Endothelial cell of umbilical vein (primary cell): ENCODE results near the gene NPHP3. TPM values are rescaled to one million over a fixed set of nuclear protein-coding genes. Genes with fewer than 3 reads are reported as not detected.

ENCODE experiments used
- polyA plus RNA-seq, 4 experiments: library from polyadenylated mRNA; depleted of rRNA in 3 of 4; stranded (reverse) in 3 of 4; unstranded in 1 of 4; fragments of >200 nt; gene quantifications; 2 replicates each; pipeline versions ENCODE4 v1.2.1 to v1.2.3, GENCODE V29; 2011 to 2012; ENCODE audit warnings: missing spikeins in 1 of 4
- total RNA-seq: library from RNA; stranded (reverse); gene quantifications from 2 replicates; pipeline ENCODE4 v1.2.3, GENCODE V29; 2021

The NPHP3 gene
- total and polyA plus RNA-seq, 2 donors (not counting 3 experiments of a cell fraction or from before 2014, with no cell fraction given): 20.8 to 30.3 TPM

Other genes with a start within 250 kb of the NPHP3 start
- gene ACKR4, start 125.1 kb downstream of the NPHP3 start, total RNA-seq: 1.4 and 3.2 TPM in 2 replicates
- 13.5 and 14.3 TPM in 2 replicates for gene ACKR4, start 125.1 kb downstream of the NPHP3 start, polyA plus RNA-seq
- 9.6 and 15.2 TPM in 2 replicates for gene ACAD11, start 62.6 kb downstream of the NPHP3 start, total RNA-seq
- 13.1 and 17.9 TPM in 2 replicates for gene ACAD11, start 62.6 kb downstream of the NPHP3 start, polyA plus RNA-seq
- 38.1 and 40.9 TPM in 2 replicates for gene UBA5, start 62.1 kb downstream of the NPHP3 start, total RNA-seq
- 12.6 and 19.7 TPM in 2 replicates for gene UBA5, start 62.1 kb downstream of the NPHP3 start, polyA plus RNA-seq